ENCODE data around the gene KCNN3.

Gene KCNN3

DNA sequence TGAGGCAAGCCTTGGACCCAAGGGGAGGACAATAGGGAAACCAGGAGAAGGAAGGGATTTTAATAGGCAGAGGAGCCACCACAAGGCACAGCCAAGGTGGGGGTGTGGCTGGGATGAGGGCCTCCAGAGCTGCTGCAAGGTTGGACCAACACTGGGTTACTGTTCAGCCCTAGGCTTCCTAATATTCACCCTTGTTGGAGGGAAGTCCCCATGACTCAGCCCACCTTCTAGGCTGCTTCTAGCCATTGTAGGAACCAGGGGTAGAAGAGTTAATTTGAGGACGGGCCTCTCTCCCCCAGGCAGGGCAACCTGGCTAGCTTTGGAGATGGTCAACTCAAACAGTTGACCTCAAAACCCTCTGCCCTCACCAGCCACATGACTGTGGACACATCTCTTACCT lies 59.5 kb downstream of the KCNN3 start (continued):
- TF ChIP-seq, protein P1, sequence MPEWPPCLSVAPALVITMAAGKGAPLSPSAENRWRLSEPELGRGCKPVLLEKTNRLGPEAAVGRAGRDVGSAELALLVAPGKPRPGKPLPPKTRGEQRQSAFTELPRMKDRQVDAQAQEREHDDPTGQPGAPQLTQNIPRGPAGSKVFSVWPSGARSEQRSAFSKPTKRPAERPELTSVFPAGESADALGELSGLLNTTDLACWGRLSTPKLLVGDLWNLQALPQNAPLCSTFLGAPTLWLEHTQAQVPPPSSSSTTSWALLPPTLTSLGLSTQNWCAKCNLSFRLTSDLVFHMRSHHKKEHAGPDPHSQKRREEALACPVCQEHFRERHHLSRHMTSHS (tag by site-specific recombination; IDR thresholded peaks at IDR 0.05) = no peak

DNA sequence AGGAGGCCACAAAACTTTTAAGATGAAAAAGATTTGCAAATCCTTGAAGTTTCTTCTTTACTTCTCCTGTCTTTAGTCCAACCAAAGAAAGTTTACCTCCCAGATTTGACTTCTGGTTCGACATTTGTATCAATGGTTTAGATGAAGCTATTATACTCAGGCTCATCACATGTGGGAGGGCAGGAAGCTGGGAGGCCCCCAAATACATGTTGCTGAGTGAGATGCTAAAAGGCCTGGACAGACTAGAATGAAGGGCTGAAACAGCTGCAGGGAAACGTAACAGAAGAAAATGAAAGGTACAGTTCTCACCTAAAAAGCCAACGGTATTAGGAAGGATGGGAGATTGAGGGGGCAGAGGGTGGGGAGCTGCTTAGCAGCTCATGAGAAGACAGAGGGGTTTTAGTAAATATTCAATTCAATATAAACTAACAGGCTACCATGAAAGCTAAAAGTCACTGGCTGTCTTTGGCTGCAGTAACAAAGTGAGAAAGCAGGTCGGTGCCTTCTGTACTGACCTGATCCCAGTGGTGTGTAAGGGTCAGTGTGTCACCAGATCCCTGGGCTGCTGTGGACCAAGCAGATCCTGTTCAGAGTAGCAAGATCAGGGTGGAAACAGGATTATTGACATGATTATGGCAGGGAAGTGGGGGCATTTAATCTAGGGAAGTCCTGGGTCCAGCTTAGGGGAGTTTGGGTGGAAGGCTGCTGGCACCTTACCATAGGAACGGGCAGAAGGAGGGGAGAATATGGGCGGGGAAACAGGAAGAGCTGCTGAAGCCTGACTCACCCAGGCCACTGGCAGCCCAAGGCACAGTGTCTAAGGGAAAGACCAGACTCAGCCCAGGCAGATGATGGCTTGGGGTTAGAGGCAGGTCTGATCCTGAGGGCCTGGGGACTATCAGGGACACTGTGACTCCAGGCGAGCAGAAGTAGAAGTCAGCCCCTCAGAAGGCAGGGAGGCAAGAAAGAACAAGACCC lies 60.4 kb downstream of the KCNN3 start:
- Histone ChIP-seq H3K4me1 (ENCODE audit: control insufficient read depth, insufficient read depth, low read length) (no peaks in the 10 kb centered on the region), H3K9me3 (ENCODE audit: control insufficient read depth, insufficient read depth, low read depth, low read length) (no peaks in the 10 kb centered on the region), H3K36me3 (ENCODE audit: control insufficient read depth in 2 of 2, insufficient read depth in 1 of 2, low read length in 2 of 2) (no peaks in the 10 kb centered on the region), H3K27ac (ENCODE audit: extremely low read depth, low read depth, low read length) (no peak overlapping the region), H3K4me3 (ENCODE audit: low read depth, low read length) (no peak overlapping the region)
- CTCF ChIA-PET = interaction anchor here (0.6 kb wide), 1 partner anchor 252 kb away, joined by 3 read pairs; no protein-coding TSS in a partner anchor
- POLR2A ChIA-PET = no interaction called here
- TF ChIP-seq ZNF426 (tag by site-specific recombination; IDR thresholded peaks at IDR 0.05) = no peak
- TF ChIP-seq GFI1B (tag by site-specific recombination; IDR thresholded peaks at IDR 0.05) = no peak
- TF ChIP-seq ZNF274 (IDR thresholded peaks at IDR 0.05; ENCODE audit: low read length) = no peak
- no peak for TF ChIP-seq ZNF274 (tag by site-specific recombination; IDR thresholded peaks at IDR 0.05; ENCODE audit: borderline replicate concordance)
- no peak for TF ChIP-seq ZNF621 (tag by site-specific recombination; IDR thresholded peaks at IDR 0.05)
- TF ChIP-seq ZNF239 (tag by site-specific recombination; IDR thresholded peaks at IDR 0.05) = no peak
- TF ChIP-seq, protein P2, sequence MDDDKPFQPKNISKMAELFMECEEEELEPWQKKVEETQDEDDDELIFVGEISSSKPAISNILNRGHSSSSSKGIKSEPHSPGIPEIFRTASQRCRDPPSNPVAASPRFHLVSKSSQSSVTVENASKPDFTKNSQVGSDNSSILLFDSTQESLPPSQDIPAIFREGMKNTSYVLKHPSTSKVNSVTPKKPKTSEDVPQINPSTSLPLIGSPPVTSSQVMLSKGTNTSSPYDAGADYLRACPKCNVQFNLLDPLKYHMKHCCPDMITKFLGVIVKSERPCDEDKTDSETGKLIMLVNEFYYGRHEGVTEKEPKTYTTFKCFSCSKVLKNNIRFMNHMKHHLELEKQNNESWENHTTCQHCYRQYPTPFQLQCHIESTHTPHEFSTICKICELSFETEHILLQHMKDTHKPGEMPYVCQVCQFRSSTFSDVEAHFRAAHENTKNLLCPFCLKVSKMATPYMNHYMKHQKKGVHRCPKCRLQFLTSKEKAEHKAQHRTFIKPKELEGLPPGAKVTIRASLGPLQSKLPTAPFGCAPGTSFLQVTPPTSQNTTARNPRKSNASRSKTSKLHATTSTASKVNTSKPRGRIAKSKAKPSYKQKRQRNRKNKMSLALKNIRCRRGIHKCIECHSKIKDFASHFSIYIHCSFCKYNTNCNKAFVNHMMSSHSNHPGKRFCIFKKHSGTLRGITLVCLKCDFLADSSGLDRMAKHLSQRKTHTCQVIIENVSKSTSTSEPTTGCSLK (tag by site-specific recombination; IDR thresholded peaks at IDR 0.05) = no peak
- TF ChIP-seq ZNF791 (tag by site-specific recombination; IDR thresholded peaks at IDR 0.05) = no peak
- TF ChIP-seq ZNF37A (tag by site-specific recombination; IDR thresholded peaks at IDR 0.05) = no peak
- no peak for TF ChIP-seq ZNF214 (tag by site-specific recombination; IDR thresholded peaks at IDR 0.05; ENCODE audit: borderline replicate concordance)
- TF ChIP-seq ZNF324 (tag by site-specific recombination; IDR thresholded peaks at IDR 0.05) = no peak
- TF ChIP-seq ZNF623 (tag by site-specific recombination; IDR thresholded peaks at IDR 0.05) = no peak
- no peak for TF ChIP-seq TRIM28 (IDR thresholded peaks at IDR 0.05; ENCODE audit: borderline replicate concordance, low read length)
- TF ChIP-seq, protein P3, sequence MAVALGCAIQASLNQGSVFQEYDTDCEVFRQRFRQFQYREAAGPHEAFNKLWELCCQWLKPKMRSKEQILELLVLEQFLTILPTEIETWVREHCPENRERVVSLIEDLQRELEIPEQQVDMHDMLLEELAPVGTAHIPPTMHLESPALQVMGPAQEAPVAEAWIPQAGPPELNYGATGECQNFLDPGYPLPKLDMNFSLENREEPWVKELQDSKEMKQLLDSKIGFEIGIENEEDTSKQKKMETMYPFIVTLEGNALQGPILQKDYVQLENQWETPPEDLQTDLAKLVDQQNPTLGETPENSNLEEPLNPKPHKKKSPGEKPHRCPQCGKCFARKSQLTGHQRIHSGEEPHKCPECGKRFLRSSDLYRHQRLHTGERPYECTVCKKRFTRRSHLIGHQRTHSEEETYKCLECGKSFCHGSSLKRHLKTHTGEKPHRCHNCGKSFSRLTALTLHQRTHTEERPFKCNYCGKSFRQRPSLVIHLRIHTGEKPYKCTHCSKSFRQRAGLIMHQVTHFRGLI (tag by site-specific recombination; IDR thresholded peaks at IDR 0.05) = no peak
- TF ChIP-seq, protein P4, sequence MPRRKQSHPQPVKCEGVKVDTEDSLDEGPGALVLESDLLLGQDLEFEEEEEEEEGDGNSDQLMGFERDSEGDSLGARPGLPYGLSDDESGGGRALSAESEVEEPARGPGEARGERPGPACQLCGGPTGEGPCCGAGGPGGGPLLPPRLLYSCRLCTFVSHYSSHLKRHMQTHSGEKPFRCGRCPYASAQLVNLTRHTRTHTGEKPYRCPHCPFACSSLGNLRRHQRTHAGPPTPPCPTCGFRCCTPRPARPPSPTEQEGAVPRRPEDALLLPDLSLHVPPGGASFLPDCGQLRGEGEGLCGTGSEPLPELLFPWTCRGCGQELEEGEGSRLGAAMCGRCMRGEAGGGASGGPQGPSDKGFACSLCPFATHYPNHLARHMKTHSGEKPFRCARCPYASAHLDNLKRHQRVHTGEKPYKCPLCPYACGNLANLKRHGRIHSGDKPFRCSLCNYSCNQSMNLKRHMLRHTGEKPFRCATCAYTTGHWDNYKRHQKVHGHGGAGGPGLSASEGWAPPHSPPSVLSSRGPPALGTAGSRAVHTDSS (tag by site-specific recombination; IDR thresholded peaks at IDR 0.05) = no peak
- TF ChIP-seq ZNF561 (tag by site-specific recombination; IDR thresholded peaks at IDR 0.05; ENCODE audit: borderline replicate concordance) = no peak
